GM21515 (cell line): ENCODE measurements around the gene GABBR2.

Experiments used
- ATAC-seq: cut with Tn5 transposase; IDR thresholded peaks from one replicate; pipeline ENCODE4 v1.9.1; 2021; ENCODE audit not compliant: unreplicated experiment

The GABBR2 gene

DNA sequence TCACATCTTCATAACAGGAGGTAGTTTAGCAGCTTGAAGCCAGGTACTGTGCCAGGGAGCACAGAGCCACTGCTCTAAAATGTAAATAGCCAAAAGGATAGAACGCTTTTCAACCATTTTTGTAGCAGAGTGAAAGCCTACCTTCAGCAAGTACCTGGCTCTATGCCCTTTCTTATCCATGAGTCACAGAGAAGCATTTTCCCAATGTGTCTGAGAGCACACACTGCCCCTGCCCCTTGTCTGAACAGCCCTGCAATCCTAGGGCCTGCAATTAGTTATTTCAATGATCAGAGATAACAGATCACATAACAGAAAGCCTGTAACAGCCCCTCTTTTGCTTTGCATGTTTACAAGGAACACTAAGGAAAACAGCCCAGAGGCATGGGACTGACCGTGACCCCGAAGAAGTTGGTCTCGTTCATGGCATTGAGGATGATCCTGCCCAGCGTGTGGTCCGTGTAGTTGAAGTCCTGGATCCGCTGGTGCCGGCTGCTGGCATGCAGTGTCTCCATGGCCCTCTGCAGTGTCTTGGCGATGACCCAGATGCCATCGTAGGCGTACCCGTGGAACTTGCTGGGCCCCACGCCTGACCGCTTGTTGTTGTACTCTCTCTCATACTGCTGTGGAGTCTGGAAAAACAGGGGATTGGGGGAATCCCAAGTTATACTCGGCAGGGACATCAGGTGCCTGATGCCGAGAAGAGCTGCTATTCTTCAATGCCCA is 255.0 kb downstream of the GABBR2 start:
- no peak for ATAC-seq

DNA sequence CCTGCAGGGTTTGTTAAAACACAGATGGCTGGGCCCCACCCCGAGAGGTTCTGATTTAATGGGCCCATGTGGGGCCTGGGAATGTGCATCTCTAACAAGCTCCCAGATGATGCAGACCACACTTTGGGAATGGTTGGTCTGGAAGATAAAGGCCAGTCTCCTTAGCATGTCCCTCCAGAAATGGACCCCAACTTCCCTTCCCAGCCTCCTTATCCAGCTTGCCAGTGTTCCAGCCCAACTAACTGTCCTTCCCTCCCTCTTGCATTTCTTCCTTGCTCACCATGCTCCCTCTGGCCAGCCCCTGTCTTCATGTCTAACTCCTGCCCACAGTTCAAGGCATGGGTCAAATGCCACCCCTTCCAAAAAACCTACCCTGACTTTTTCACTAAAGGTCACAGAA is 257.2 kb downstream of the GABBR2 start:
- ATAC-seq = no peak

DNA sequence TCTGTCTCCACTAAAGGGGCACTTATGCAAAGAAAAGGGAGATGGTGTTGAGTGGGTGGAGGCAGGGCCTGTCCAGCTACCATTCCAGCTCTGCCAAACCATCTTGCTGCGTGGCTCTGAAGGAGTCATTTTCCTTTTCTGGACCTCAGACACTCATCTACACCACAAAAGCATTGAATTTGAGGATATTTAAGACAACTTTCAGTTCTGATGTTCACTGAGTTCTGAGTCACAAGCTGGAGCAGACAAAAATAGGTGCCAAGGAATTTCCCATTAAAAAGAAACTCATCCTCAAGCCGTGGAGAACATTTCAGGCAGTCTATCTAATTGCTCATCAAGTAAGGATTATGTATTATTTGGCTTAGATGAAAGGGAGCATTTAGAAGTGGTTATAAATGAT is 258.2 kb downstream of the GABBR2 start:
- ATAC-seq = no peak

DNA sequence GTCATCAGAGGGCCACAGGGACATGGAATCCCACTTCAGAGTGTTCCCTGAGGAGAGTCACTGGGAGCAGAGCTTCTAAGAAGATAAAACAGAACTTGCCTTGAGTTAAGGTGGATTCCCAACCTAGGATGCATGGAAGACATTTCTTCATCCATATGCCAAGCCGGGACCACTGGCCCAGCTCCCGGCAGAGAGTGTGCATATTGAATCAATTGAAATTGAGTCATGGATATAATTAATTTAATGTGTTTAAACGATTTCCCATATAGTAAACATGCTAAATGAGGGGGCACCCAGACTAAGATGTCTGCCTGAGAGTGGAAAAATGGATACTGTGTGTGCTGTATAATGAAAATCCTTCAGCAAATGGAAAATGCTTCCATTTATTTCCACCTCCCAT is 258.9 kb downstream of the GABBR2 start:
- ATAC-seq = no peak

DNA sequence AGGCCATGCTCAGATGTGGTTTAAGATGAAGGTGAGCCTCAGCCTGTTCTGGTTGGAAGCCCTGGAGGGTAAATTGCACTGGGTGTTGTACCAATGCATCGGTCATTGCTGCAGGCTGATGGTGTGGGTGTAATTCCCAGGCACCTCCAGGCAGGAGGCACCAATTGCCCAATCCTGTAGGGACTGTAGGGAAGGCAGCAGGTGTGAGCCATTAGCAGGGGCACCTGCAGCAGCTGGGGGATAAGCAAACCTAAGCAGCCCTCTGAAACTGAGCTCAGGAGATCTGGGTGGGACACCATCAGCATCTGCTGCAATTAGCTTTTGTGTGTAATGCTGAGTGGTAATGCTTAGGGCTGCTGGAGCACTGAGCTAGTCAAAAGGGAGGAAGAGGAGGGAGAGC is 263.2 kb downstream of the GABBR2 start:
- ATAC-seq = no peak

DNA sequence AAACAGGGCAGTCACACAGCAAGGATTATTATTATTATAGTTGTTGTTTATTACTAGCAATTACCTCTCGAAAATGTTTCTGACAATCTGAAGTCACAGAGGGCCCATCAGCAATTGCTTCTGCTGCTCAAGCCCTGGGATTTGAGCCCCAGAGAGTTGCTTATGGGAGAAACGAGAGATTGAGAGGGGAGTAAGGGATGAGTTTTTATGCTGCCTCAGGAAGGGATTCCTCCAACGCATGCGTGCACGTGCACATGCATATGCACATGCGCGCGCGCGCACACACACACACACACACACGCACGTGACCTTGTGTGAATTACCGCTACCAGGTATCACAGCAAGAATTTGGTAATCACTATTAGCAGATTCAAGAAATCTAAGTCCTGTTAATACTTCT is 264.1 kb downstream of the GABBR2 start:
- ATAC-seq = no peak

DNA sequence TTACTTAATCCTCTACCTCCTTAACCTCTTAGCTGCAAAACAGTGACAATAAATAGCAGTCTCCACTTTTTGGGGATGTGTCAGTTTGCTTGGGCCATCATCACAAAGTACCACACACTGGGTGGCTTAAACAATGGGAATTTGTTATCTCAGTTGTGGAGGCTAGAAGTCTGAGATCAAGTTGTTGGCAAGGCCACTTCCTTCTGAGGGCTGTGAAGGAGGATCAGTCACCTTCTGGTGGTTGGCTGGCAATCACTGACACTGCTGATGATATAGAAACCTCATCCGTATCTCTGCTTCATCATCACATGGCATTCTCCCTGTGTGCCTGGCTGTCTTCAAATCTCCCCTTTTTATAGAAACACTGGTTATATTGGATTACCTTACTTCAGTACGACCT is 266.2 kb downstream of the GABBR2 start:
- ATAC-seq = no peak

DNA sequence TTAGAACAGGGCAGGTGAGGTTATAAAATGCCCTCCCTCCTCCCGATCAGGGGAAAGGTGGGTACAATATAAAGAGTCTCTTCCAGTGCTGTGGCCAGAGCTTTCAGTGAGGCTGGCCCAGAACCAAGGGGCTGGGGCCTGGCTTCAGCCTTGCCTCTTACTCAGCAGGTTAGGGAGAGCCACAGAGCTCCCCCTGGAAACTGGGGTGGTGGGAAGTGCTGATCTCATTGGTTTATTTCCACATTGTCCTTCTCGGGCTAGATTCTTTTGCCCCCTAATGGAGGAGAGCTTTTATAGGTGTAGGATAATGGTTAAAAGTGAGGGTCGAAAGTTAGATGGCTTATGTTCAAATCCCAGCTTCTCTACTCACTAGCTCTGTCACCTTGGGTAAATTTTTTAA is 266.6 kb downstream of the GABBR2 start:
- no peak for ATAC-seq

DNA sequence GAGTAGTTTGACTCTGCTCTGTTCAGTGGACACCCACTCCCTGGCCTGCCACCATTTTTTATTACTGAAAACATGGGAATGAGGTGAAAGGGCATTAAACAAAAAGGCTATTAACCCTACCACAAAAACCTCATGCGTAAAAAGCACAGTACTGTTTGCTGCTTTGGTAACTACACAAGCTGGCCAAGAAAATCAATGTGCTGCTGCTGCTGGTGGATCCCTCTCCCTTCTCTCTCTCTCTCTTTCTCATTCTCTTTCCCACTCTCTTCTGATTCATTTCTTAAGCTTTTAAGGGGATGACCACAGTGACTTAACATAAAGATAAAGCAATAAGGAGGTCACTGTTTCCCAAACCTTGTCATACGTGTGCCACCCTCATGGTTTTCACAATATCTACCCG is 270.1 kb downstream of the GABBR2 start:
- ATAC-seq = no peak

DNA sequence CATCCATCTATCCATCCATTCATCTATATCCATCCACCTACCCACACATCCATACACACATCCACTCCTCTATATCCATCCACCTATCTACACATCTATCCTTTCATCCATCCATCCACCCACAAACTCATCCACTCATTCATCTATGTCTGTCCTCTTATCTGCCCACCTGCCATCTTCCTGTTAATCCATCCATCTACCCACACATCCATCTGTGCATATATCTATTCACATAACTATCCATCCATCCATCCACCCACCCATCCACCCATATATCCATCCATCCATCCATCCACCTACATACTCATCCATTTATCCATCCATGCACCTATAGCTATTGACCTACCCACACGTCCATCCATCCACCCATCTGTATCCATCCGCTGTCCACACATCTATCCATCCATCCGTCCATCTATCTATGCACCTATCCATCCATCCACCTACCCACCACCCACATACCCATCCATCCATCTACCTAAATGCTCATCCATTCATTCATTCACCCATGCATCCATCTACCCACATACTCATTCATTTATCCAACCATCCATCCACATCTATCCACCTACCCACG is 271.2 kb downstream of the GABBR2 start:
- no peak for ATAC-seq

DNA sequence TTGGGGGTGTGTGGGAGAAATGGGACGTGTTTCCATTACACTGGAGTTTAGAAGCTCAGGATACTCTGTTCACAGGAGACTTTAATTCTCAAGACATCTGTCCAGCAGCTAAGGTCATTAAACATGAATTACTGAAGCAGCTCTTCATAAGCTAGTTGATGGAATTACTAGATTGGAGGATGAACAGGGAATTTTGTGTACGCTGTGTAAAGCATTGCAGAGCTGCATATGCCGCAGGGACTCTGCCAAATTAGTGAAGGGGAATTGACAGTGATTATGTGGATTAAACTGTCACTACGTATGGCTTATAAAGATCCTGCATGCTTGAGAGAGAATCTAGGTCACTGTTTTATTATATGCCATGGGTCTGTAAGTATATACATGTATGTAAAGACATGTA is 275.8 kb downstream of the GABBR2 start:
- ATAC-seq = no peak

DNA sequence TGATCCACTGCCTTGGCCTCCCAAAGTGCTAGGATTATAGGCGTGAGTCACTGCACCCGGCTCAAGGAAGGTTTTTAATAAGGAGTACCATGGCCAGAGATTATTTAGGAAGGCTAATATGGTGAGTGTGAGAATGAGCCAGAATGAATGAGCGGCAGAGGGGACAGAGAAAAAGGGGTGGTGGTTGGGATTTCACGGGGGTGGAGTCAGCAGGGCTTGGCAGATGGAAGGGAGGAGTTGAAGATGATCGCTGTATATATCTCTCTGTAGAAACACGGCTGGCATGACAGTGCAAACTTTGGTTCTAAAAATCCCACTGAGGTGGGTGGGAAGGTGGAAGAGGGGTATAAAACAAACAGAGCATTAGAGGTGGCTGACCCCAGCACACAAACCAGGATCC is 276.6 kb downstream of the GABBR2 start:
- ATAC-seq = no peak

DNA sequence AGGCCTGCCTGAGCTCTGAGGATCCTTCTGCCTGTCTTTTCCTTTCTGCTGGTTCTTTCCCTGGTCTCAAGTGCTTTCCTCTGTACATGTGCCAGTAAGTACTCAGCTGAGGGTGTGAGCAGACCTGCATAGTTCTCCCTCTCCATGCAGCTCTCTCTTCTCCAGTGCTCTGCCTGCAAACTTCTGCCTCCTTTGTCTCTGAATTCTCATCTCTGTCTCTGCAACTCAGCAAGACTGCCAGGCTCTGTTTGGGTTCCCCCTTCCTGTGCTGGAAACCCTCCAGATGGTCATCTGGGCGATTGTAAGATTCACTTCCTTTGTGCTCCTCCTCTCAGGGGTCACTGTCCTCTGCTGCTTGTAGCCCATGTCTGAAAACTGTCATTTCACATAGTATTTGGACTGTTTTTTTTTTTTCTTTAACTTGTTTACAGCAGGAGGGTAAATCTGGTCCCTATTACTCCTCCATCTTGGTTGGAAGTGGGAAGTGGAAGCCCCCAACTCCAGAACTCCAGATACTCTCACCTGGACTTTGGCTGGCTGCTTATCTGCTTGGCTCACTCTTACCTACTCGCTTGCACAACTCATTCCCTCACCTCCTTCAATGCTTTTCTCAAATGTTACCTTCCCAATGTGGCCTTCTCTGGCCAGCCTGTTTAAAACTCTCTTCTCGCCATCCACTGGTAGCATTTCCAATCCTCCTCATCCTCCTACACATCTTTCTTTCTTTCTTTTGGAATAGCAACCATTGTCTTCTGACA is 278.0 kb downstream of the GABBR2 start:
- no peak for ATAC-seq

DNA sequence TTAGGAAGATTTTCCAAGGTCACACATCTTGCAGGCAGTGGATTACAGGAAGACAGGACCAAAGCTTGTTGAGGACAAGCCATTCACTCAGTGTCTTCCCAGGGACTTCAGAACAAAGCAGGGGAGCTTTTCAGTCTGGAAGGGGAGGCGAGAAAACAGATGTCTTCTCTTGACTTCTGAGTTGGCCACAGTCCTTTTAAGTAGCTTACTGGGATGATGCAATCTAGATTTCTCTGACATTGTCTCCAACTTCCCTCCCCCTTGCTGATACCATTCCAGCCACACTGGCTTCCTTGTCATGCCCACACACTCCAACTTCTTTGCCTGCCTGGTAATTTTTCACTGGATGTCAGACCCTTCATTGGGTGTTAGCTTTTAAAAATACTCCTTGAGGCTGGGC is 279.1 kb downstream of the GABBR2 start:
- no peak for ATAC-seq

DNA sequence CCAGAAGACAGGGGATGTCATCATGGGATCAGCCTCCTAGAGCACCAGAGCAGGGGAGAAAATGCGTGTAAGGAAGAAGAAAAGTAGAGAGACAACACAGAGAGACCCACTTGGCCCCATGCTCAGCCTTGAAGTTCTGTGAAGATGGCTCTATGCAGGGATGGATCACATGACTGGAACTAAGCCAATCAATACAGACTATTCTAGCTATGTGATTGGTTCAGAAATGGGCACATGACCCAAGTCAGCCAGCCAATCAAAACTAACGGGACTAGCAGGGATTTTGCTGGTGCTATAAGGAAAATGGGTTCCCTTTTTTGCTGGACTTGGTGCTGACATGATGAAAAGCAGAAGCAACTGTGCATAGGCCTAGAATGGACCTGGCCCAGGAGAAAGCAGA is 280.3 kb downstream of the GABBR2 start:
- no peak for ATAC-seq

DNA sequence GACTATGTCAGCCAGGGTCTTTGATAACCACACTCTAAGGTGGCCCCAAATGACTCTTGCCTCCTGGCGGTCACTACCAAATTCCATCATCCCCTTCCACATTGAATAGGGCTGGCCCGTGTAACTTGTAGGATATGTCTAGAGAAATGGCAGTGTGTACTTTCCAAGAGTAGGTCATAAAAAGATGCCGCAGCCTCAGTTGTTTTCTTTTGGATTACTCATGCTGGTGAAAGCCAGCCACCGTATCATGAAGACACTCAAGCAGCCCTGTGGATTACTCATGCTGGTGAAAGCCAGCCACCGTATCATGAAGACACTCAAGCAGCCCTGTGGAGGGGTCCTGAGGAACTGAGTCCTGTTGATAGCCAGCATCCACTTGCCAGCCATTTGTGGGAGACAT is 281.2 kb downstream of the GABBR2 start:
- no peak for ATAC-seq

DNA sequence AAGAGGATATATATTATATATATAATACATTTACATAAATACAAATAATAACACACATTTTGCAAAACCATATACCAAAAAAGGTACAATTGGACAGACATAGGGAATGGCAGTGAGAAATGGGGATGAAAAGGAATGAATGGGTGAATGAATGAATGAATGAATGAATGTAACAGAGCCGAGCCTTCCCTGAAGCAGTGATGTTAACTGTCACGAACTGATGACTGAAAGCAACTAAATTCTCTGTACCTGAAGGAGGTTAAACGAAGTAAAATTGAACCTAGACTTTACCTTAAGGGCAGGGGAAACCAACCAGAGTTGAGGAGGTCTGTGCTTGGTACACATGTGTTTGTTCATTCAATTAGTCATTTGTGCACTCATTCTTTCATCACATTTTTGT is 283.7 kb downstream of the GABBR2 start:
- ATAC-seq = no peak

DNA sequence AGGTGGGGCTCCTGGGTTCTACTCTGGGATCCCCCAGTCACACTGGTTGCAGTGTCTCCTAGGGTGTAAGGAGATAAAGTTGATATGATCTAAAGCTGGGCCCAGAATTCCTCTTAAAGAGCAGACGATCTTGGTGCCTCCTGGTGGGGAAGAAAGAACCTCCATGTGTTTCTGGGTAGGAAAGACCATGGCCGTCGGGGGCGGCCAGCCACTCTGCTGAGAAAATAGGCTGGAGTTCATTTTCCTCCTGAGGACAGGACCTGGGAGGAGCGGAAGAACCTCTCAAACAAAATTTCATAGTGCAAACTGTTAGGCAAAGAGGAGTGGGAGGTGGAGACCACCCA is 289.5 kb downstream of the GABBR2 start:
- ATAC-seq = no peak

DNA sequence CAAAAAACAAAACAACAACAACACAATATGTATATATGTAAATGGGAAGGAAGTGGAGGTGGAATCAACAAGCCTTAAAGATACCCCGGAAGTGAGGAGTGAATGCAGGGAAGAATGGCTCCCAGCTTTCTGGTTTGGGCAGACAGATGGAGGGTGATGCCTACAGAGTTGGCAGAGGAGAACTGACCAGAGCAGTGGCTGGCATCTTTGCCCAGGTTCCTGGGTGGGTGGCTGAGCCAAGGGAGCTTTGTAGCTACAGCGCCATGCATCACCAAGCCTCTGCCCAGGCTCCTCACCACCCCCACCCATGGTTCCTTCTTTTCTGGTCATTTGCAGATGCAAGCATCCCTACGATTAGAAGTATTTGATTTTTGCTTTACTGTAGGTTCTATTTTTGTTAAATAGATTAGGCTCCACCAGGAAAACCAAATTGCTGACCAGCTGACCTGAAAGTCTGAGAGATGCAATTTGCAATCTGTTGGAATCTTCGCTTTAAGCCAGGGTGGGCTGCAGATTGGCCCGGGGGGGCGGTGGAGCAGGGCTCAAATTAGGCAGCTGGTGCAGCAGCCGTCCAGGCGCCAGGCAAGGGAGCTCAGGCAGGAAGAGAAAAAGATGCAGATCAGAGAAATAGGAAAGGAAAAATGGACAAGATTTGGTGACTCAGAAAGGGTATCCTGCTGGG is 290.0 kb downstream of the GABBR2 start:
- ATAC-seq = no peak

DNA sequence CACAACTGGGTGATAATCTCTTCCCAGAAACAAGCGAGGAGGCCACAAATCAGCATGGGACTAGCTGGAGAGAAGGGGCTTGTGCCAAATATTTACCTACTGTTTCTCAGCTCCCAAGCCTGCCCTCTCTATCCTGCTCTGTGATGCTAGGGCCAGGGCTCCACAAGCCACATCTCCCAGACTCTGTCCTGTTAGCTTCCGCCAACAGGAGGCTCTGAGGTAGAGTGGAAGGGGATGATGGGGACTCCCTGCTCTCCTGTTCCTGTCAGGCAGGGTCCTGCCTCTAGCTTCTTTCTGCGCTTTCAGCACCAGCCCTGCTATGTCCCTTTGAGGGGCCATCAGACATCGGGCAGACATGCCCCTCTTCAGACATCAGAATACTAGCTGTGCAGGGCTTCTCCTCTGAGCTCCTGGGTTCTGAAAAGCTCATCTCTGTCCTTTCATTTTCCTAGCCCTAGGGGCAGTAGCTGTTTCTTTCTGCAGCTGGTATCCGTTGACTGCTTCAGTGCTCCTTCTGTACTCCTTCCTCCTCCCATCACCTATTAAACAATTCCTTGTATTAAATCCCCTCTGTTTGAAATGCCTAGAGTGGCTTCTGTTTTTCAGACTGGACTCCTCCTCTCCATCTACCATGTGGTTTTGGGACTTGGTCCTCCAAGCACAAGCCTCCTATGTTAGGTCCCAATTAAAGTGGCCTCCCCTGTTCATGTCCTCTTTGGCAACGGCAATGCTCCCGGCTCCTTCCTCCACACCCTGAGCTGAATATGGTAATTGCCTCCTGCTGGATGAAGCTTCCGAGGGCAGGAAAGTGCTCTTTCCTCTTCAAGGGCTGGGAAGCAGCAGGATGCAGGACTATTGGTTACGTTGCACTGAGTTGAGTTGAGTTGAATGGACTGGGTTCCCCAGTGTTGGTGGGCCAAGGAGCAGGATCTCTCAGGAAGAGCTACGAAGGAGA is 292.2 kb downstream of the GABBR2 start:
- ATAC-seq = no peak

DNA sequence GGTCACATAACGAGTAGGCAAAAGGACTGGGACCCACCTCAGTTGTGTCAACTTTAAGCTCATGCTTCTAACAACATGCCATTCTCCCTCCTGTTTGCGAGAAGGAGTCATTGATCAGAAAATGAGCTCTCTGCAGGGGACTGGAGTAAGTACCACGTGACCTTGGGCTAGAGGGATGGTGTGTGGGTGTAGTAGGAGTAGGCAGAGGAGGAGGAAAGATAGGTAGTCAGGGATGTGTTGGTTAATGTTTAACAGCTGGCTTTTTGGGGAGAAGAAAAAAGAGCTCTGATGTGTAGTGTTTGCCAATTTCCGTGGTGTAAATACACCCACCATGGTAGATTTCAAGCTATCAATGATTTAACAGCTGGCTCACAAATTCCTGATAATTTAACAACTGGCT is 293.0 kb downstream of the GABBR2 start:
- no peak for ATAC-seq
